GM19455 (cell line): Measurements from ENCODE around the gene HIPK1.
A peak's percentile ranks its signal among the peaks of the same experiment; 100 is the strongest.

ENCODE experiments used
- ATAC-seq: cut with Tn5 transposase; IDR thresholded peaks from one replicate; pipeline ENCODE4 v1.9.1; 2021; ENCODE audit not compliant: unreplicated experiment

The HIPK1 gene

DNA sequence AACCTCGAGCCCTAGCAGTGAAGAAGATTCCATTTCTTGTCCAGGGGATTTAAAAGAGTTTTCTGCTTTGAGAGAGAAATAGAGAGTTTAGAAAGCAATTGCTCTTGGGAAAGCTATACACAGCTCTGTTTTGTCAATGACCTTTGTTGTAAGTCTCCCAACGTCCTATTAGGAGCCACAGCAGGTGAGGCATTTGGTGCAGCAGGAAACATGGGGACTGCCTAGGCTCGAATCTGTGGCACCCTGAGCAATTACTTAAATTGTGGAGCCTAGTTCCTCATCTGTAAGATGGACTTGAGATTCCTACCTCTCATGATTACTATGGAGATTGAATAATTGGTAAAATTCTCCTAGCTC is 15.8 kb upstream of the HIPK1 start:
- ATAC-seq: no peak

DNA sequence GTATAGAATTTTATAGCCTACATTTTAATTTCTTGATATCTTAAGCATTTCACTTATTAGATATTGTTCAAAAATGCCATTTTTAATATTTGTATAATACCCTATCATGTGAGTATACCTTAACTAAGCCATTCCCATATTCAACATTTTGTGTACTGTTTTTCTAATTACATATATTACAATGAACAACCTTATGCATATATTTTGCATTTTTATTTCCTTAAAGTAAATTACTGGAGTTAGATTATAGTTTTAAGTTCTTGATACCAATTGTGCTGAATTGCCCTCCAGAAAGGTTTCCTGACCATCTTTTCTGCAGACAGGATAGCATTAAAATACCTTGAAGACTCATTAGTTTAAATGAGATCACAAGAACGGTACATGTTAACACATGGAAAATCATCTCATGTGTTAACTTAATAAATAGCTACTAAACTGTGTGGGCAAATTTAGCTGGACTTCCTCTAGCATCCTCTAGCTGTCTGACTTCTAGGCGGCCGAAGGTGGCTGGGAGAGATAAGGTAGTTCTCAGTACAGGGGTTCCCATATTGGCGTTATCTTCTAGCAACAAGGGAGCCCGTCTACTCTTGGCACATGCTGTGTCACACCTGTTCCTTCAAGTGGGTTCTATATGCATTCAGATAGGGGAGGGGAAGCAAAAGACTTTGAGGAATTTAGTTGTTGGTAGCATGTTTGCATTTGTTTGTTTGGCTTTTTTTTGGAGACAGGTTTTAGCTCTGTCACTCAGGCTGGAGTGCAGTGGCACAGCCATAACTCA is 15.0 kb upstream of the HIPK1 start:
- ATAC-seq: no peak

DNA sequence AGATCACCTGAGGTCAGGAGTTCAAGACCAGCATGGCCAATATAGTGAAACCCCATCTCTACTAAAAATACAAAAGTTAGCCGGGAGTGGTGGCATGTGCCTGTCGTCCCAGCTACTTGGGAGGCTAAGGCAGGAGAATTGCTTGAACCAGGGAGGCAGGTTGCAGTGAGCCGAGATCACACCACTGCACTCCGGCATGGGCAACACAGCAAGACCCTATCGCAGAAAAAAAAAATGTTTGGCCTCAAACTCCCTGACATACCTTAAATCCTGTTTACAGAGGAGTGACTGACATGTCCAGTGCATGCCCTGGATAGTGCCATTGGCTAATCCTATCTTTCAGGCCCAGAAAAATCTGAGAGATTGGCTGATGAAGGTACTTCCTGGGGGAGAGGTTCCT is 12.2 kb upstream of the HIPK1 start:
- ATAC-seq: no peak

DNA sequence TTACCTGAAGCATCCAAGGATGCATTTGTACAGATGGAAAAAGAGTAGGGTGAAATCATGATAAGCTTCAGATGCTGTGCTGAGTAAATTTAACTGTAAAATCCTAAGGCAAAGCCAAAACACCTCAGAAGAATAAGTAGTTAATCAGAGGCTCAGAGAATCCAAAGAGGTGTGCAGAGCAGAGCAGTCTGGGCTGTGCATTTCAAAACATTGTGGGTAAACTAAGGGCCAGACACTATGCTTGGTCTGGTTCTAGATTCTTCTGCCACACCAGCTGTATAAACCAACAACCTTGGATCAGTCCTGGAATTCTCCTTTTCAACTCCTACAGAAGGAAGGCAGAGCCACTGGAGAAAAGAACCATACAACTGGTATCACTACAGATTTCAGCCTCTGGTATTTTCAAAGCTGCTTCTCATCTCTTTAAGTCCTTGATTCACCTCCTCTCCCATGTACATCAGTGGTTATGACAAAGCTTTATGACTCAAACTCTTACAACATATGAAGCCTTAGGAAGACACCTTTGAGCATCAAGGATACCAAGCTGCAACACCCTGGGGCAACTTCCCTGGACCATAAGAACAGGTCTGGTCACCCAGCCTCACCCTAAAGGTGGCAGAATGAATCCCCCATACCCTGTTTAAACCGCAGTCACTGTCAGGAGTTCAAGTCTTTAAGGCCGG is 11.6 kb upstream of the HIPK1 start:
- ATAC-seq: no peak

DNA sequence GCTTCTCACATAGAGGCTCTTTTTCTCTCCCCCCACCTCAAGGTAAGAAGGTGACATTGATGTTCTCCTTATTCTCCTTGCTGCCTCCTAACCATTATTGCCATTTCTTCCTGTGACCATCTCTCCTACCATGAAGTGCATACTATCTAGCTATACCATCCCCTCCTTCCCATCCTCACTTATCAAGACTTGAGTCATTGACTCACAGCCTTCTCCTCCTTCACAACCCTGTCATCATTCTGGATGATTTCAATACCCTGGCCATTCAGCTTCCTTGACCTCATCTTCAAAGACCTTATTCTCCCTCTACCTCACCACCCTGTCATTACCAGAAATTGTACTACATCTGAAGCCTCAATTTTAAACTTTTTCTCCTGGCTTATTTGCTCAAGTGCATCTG is 10.9 kb upstream of the HIPK1 start:
- no peak for ATAC-seq

DNA sequence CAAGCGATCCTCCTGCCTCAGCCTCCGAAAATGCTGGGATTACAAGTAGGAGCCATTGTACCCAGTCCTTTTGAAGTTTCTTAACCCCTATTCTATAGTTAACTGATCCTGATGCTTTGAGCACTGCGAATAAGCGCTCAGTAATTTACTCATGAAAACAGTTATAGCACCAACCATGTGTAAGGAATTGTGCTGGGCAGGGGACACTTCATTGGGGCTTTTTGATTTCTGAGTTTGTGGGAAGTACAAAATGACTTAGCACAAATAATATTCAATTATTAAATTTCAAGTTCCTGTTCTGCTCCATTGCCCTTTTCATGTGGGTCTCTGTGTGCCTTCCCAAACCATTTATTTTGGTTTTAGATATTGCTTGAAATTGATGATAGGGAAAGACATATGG is 6.2 kb upstream of the HIPK1 start:
- no peak for ATAC-seq

DNA sequence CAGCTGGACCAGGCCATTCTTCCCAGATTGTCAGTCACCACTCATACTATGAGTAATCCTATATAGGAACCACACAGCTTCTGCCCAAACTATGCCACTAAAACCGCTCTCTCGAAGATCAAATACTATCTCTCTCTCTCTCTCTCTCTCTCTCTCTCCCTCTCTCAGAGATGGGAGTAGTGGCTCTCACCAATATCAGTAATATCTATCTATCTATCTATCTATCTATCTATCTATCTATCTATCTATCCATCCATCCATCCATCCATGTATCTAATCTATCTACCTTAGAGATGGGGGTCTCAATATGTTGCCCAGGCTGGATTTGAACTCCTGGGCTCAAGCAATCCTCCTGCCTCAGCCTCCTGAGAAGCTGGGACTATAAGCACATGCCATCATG is 4.7 kb upstream of the HIPK1 start:
- ATAC-seq: no peak

DNA sequence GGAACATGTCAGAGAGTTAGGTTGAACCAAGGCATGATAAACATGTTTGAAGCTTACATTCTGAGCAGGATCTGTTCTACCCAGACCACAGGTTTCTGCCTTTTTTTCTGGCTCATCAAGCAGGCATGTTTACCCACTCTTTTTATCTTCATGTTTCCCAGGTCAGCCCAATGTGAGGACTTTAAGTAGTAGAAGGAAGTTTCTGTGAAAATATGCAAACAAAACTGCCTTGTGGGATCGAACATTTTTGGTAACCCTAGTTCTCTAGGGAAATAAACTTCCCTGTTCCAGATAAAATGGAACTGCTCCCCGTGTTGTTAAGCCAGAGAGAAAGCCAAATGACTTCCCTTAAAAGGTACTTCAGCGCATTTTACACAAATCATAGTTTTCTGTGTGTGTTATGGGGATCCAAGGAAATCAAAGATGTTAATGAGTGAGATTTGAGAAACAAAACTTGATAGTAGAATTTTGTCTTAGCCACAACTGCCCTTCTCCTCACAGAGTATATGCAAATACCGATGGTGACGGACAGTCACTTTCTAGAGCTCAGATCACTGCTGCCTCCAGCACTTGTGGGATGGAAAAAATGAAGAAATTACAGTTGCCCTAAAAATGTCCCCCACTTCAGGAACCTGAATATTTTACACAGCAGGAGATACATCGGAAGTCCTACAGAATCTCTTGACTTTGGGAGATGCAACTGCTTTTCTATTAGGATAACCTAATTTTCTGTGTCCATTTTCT is 765 bp upstream of the HIPK1 start:
- ATAC-seq: no peak

DNA sequence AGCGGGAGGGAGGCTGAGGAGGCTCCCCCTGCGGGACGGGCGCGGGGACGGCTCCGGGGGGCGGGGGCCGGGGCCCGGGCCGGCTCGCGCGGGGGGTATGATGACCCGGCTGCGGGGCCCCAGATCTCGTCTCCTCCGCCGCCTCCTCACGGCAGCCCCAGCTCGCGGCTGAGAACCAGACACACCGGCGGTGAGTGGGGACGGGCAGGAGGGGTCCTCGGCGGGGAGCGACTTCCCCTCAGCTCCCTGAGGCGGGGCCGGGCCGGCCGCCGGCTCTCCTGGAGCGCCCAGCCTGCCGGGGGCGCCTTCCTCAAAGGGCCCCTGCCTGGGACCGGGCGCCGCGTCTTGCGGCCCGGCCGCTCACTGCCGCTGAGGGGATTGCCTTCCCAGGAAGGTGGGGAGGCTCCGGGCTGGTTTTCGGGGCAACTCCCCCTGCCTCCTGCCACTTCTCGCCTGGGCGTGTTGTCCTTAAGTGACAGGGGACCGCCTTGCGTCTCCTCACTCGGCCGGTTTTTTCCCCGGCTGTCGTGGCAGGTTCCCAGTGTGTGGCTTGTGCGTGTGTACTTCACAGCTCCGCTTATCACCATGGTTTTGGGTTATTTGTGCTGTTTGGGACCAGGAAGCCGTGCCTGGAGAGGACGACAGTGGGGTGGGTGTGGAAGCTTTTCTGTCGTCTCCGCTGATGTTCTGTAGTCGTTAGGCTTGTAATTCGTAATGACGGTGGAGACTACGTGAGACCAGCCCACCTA is 800 bp downstream of the HIPK1 start:
- peak; percentile 40 for ATAC-seq

DNA sequence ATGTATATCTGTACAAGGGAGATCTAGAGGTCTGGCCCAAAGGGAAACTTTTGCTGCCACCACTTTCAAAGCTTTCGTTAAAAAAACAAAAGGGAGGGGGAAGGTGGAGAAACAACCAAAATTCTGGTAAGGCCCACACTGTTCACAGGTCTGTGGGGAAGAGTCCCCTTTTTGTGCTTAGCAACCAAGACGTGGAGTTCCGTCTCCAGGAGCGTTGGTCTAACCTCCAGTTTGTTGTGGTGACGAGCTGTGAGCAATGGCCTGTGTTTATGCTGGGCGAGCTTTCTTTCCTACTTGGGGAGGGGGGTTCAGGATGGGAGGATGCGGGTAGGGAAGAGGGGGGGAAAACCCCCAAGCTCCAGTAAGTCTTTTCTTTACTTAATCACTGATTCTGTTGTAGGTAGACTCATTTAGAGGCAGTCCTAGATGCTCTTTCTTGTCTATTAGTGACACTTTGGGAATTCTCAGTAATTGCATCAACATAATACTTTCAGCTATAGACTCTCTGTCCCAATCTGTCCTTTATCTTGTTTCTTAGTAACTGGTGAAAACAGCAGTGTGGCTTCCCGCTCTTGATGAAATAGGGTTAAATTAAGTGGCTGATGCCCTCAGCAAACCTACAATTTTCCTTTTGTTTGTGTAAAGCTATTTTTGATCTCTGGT is 1.5 kb downstream of the HIPK1 start:
- peak; percentile 25 for ATAC-seq

DNA sequence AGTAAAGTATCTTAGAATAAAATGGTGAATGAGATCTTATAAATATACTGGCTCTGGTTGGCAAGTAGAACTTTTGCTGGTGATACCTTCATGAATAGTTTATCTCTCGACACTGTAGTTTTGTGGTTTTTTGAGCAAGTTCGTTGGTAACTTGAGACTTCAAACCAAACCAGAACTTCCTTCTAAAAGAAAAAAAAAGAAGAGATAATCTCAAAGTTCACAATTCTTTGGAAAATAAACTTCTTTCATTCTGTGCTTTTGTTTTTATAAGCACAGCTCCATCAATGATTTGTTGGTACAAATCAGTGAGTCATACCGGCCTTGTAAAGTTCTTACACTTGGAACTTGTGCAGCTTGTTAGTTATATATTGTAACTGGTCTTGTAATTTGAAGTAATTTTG is 2.3 kb downstream of the HIPK1 start:
- ATAC-seq: no peak

DNA sequence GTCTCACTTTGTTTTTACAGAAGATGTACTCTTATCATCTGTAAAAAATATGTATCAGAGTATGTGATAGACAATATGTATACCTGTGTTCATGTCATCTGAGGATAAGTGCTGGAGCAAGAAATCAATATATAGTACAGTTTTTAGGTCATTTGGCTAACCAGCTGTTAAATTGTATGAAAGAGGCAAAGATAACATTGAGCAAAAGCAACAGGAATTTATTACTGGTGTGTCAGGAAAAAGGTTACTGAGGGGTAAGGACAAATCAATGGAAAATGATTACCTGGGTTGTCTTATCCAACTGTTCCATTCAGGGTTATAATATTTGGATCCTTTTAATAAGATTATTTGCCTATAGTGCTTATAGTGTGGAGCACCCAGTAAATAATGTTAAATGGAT is 4.9 kb downstream of the HIPK1 start:
- no peak for ATAC-seq

DNA sequence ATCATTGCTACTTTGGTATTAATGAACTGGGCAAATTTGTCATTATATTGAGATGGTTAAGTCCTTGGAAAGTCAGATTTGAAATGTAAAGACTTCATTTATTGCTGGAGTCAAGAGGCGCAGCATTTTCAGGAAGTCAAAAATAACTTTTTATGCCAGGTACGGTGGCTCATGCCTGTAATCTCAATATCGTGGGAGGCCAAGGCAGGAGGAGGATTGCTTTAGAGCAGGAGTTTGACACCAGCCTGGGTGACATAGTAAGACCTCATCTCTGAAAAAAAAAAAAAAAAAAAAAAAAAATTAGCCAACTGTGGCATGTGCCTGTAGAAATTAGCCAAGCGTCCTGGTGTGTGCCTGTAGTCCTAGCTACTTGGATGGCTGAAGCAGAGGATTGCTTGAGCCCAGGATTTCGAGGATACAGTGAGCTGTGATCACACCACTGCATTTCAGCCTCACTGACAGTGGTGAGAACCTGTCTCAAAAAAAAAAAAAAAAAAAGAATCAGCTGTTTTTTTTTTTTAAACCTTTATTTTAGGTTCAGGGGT is 5.5 kb downstream of the HIPK1 start:
- no peak for ATAC-seq

DNA sequence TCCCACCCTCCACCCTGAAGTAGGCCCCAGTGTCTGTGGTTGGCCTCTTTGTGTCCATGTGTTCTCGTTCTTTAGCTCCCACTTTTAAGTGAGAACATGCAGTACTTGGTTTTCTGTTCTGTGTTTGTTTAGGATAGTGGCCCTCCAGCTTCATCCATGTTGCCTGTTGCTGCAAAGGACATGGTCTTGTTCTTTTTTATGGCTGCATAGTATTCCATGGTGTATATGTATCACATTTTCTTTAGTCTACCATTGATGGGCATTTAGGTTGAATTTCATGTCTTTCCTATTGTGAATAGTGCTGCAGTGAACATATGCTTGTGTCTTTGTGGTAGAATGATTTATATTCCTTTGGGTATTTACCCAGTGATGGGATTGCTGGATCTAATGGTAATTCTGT is 6.1 kb downstream of the HIPK1 start:
- ATAC-seq: no peak

DNA sequence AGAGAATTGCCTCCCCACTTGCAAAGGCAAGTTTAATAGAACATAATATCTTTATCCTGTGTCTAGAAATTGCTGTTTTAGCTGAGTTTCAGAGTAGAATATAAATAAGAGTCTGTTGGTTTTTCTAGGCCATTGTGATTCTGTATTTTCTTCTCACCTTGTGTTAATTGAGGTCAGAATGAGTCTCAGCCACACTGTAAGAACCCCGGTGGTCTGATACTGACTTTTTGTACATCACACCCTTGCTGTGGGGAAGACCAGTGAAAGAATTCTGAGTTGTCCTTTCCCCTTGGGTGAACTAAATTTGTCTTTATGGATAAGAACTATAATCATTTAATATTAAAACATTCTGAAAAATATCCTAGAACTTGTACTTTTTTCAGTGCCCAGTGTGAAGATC is 6.8 kb downstream of the HIPK1 start:
- ATAC-seq: no peak

DNA sequence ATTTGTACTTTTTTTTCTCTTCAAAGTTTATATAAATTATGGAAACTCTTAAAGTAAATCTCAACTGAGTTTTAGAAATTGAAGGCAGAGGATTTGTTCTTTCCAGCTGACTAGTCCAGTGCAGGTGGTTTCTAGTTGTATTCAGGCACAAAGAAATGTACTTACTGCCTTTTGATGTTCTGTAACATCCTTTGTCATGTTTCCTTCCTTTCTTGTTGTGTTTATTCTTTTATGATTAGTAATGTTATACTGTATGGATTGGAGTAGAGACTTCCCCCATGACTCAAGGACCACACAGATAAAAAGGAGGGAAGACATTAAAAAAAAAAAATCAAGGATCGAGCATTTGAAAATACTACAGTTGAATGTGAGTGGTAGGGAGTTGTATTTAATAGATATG is 8.0 kb downstream of the HIPK1 start:
- ATAC-seq: no peak

DNA sequence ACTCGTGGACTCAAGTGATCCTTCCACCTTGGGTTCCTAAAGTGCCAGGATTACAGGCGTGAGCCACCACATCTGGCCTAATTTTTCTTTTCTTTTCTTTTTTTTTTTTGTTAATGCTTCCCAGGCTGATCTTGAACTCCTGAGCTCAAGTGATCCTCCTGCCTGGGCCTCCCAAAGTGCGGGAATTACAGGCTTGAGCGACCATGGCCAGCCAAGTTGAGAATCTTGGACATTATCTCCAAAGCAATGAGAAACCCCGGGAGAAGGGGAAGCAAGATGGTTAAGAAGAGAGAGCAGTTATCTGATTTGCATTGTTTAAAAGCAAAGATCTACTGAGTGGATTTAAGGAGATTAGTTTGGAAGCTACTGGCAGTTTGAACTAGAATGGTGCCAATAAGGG is 9.1 kb downstream of the HIPK1 start:
- no peak for ATAC-seq

DNA sequence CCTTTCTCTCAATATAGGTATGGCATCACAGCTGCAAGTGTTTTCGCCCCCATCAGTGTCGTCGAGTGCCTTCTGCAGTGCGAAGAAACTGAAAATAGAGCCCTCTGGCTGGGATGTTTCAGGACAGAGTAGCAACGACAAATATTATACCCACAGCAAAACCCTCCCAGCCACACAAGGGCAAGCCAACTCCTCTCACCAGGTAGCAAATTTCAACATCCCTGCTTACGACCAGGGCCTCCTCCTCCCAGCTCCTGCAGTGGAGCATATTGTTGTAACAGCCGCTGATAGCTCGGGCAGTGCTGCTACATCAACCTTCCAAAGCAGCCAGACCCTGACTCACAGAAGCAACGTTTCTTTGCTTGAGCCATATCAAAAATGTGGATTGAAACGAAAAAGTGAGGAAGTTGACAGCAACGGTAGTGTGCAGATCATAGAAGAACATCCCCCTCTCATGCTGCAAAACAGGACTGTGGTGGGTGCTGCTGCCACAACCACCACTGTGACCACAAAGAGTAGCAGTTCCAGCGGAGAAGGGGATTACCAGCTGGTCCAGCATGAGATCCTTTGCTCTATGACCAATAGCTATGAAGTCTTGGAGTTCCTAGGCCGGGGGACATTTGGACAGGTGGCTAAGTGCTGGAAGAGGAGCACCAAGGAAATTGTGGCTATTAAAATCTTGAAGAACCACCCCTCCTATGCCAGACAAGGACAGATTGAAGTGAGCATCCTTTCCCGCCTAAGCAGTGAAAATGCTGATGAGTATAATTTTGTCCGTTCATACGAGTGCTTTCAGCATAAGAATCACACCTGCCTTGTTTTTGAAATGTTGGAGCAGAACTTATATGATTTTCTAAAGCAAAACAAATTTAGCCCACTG is 11.5 kb downstream of the HIPK1 start:
- ATAC-seq: no peak

DNA sequence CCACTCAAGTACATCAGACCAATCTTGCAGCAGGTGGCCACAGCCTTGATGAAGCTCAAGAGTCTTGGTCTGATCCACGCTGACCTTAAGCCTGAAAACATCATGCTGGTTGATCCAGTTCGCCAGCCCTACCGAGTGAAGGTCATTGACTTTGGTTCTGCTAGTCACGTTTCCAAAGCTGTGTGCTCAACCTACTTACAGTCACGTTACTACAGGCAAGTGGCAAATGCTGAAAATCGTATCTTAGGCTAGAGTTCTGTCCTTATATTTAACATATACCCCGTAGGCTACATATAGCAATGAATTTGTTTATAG is 12.1 kb downstream of the HIPK1 start:
- no peak for ATAC-seq

DNA sequence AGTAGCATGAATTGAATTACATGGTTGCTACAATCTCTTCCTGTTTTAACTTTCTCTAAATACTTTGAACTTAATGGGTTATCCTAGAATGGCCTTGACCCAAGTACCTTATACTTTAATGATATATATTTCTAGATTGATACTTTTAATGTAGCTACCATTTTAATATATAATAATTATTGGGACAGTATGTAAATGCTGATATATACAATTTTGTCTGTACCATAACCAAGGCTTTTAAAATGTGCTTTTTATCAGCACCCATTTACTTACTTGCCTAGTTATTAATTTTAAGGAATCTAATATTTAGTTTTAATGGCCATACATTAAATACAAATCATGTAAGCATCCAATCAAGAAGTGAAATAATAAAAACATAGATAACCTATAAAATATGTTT is 13.4 kb downstream of the HIPK1 start:
- ATAC-seq: no peak
